Measurements from ENCODE around the gene IMPACT.

GRCh38 chr18:24426398-24427294 lies at the start of gene IMPACT:
- TF ChIP-seq POLR2AphosphoS5 (IDR thresholded peaks at IDR 0.05; ENCODE audit: borderline replicate concordance, low read depth, low read length) (peak; percentile 70), EZH2 (IDR thresholded peaks at IDR 0.05) (no peak)
